HCT116 (cell line): ENCODE measurements around the gene SLC9A2.

Source experiments
- CEBPB ChIP-seq: IDR thresholded peaks from 2 replicates; pipeline ENCODE4 v1.6.1; 2012; ENCODE audit warnings: low read depth
- EGR1 ChIP-seq: IDR thresholded peaks from 2 replicates; pipeline ENCODE4 v1.6.1; 2012; ENCODE audit warnings: low read depth
- EZH2 ChIP-seq: fragments of 200-600 bp; sonication (generic); IDR thresholded peaks from 2 replicates; pipeline ENCODE4 v1.6.1; 2017; ENCODE audit warnings: antibody characterized with exemption, mixed run types
- EZH2phosphoT487 ChIP-seq: fragments of 200-600 bp; IDR thresholded peaks from 2 replicates; pipeline ENCODE4 v1.6.1; 2018; ENCODE audit warnings: antibody characterized with exemption, borderline replicate concordance
- POLR2A ChIP-seq: IDR thresholded peaks from 2 replicates; pipeline ENCODE4 v1.7.0; 2011; ENCODE audit warnings: borderline replicate concordance; ENCODE audit not compliant: insufficient read depth, insufficient read length; ENCODE audit errors: extremely low read depth
- POLR2AphosphoS5 ChIP-seq: IDR thresholded peaks from 2 replicates; pipeline ENCODE4 v1.6.1; 2011; ENCODE audit warnings: mild to moderate bottlenecking, low read depth, low read length, moderate library complexity
- RAD21 ChIP-seq: IDR thresholded peaks from 2 replicates; pipeline ENCODE4 v1.6.1; 2012; ENCODE audit warnings: low read depth, mild to moderate bottlenecking
- TF ChIP-seq, protein P1 (sequence below), 3 experiments: fragments of 200-600 bp in 1 of 3; sonication (generic) in 1 of 3; IDR thresholded peaks in 2 of 3; conservative IDR thresholded peaks in 1 of 3; 2 replicates each; pipeline ENCODE4 v1.5.1; 2012 to 2017; ENCODE audit warnings: low read depth in 2 of 3, low read length in 2 of 3, antibody characterized with exemption in 1 of 3, borderline replicate concordance in 1 of 3, control low read depth in 1 of 3, mild to moderate bottlenecking in 1 of 3, mixed read lengths in 1 of 3, mixed run types in 1 of 3, moderate library complexity in 1 of 3; ENCODE audit not compliant: insufficient read depth in 1 of 3
- TF ChIP-seq, protein P2 (sequence below): IDR thresholded peaks from 2 replicates; pipeline ENCODE4 v1.6.1; 2012; ENCODE audit warnings: low read depth
- TF ChIP-seq, protein P3 (sequence below): IDR thresholded peaks from 2 replicates; pipeline ENCODE4 v1.6.1; 2012

DNA sequence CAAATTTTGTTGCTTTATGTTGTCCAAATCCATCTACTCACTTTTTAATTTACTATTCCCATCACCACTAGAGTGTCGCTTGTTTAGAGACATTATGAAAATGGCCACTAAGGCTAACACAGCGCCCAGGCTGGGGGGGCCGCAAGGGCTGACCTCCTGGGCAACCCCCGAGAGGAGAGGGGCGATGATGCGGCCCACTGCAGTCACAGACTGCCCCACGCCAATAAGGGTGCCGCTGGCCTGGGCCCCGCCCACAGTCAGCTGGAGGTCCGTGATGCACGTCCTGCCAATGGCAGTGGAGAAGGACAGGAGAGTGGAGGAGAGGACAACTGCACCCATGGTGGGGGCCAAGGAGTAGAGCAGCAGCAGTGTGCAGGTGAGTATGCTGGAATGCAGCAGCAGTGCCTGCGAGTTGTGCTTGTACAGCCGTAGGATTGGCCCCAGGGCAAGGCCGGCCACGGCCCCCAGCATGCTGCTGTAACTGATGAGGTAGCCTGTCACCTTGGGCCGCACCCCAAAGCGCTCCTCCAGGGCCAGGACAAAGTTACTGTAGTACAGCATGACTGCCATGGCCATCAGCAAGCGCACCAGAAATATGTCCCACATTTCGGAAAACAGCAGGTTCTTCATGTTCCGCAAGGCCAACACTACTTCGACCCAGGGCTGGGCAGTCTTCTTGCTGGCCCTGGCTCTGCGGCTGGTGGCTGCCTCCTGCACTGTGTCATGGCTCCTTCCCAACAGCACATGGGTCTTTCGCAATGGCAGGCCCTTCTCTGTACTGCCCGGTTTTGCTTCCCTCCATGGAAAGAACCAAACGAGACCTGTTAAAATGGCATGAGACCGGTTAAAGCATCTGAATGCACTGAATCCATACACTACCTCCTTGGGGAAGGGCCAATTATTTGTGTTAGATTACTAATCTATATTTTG, 99.3 kb downstream of the SLC9A2 start:
- no peak for TF ChIP-seq POLR2AphosphoS5
- TF ChIP-seq, protein P1, sequence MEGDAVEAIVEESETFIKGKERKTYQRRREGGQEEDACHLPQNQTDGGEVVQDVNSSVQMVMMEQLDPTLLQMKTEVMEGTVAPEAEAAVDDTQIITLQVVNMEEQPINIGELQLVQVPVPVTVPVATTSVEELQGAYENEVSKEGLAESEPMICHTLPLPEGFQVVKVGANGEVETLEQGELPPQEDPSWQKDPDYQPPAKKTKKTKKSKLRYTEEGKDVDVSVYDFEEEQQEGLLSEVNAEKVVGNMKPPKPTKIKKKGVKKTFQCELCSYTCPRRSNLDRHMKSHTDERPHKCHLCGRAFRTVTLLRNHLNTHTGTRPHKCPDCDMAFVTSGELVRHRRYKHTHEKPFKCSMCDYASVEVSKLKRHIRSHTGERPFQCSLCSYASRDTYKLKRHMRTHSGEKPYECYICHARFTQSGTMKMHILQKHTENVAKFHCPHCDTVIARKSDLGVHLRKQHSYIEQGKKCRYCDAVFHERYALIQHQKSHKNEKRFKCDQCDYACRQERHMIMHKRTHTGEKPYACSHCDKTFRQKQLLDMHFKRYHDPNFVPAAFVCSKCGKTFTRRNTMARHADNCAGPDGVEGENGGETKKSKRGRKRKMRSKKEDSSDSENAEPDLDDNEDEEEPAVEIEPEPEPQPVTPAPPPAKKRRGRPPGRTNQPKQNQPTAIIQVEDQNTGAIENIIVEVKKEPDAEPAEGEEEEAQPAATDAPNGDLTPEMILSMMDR (IDR thresholded peaks at IDR 0.05 in 2 of 3, conservative IDR thresholded peaks at IDR 0.05 in 1 of 3; ENCODE audit: borderline replicate concordance in 1 of 3, insufficient read depth in 1 of 3, low read depth in 2 of 3, low read length in 2 of 3): no peak
- TF ChIP-seq EZH2phosphoT487: no peak
- TF ChIP-seq POLR2A: no peak
- no peak for TF ChIP-seq RAD21
- TF ChIP-seq EGR1: no peak
- TF ChIP-seq, protein P2, sequence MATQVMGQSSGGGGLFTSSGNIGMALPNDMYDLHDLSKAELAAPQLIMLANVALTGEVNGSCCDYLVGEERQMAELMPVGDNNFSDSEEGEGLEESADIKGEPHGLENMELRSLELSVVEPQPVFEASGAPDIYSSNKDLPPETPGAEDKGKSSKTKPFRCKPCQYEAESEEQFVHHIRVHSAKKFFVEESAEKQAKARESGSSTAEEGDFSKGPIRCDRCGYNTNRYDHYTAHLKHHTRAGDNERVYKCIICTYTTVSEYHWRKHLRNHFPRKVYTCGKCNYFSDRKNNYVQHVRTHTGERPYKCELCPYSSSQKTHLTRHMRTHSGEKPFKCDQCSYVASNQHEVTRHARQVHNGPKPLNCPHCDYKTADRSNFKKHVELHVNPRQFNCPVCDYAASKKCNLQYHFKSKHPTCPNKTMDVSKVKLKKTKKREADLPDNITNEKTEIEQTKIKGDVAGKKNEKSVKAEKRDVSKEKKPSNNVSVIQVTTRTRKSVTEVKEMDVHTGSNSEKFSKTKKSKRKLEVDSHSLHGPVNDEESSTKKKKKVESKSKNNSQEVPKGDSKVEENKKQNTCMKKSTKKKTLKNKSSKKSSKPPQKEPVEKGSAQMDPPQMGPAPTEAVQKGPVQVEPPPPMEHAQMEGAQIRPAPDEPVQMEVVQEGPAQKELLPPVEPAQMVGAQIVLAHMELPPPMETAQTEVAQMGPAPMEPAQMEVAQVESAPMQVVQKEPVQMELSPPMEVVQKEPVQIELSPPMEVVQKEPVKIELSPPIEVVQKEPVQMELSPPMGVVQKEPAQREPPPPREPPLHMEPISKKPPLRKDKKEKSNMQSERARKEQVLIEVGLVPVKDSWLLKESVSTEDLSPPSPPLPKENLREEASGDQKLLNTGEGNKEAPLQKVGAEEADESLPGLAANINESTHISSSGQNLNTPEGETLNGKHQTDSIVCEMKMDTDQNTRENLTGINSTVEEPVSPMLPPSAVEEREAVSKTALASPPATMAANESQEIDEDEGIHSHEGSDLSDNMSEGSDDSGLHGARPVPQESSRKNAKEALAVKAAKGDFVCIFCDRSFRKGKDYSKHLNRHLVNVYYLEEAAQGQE: no peak
- TF ChIP-seq CEBPB: no peak
- no peak for TF ChIP-seq EZH2
- TF ChIP-seq, protein P3, sequence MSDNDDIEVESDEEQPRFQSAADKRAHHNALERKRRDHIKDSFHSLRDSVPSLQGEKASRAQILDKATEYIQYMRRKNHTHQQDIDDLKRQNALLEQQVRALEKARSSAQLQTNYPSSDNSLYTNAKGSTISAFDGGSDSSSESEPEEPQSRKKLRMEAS: no peak
